Esophagus (tissue), 2 donors: ENCODE data around the gene LYRM2. TPM values are rescaled to one million over a fixed set of nuclear protein-coding genes. Genes with fewer than 3 reads are reported as not detected.

ENCODE experiments used
- H3K27ac ChIP-seq, 2 donors: one replicate each; pipeline ENCODE4 v1.5.1; 2013; ENCODE audit warnings: low read depth in 2 of 2, mild to moderate bottlenecking in 2 of 2, inconsistent platforms in 1 of 2, low read length in 1 of 2, moderate library complexity in 1 of 2
- H3K27me3 ChIP-seq, 2 donors: one replicate each; pipeline ENCODE4 v1.6.1; 2013; ENCODE audit warnings: low read length in 2 of 2, control low read depth in 1 of 2, mild to moderate bottlenecking in 1 of 2; ENCODE audit not compliant: insufficient read depth in 2 of 2, control insufficient read depth in 1 of 2
- H3K36me3 ChIP-seq, 2 donors: one replicate each; pipeline ENCODE4 v1.6.1; 2013; ENCODE audit warnings: low read length in 1 of 2; ENCODE audit not compliant: control insufficient read depth in 2 of 2, insufficient read depth in 2 of 2
- H3K4me1 ChIP-seq, 2 donors: one replicate each; pipeline ENCODE4 v1.6.1; 2013; ENCODE audit warnings: low read length in 1 of 2; ENCODE audit not compliant: control insufficient read depth in 2 of 2, insufficient read depth in 2 of 2
- H3K4me3 ChIP-seq, 2 donors: one replicate each; pipeline ENCODE4 v1.5.1; 2013; ENCODE audit warnings: low read length in 2 of 2, mild to moderate bottlenecking in 2 of 2, low read depth in 1 of 2, moderate library complexity in 1 of 2
- H3K9me3 ChIP-seq, 2 donors: one replicate each; pipeline ENCODE4 v1.6.1; 2013; ENCODE audit warnings: mild to moderate bottlenecking in 2 of 2, low read depth in 1 of 2, low read length in 1 of 2, moderate library complexity in 1 of 2; ENCODE audit not compliant: control insufficient read depth in 2 of 2, insufficient read depth in 1 of 2
- WGBS, 2 donors: extraction: QIAGEN DNeasy Blood & Tissue Kit; methylation state at CpG; one replicate each; pipeline ENCODE4 v1.1.7; 2013; 5-methylcytosine and 5-hydroxymethylcytosine counted together
- polyA plus RNA-seq, 2 donors: library from polyadenylated mRNA; stranded (reverse); fragments of 200-250 nt; gene quantifications; one replicate each; pipeline ENCODE4 v1.2.3, GENCODE V29; 2013
- donor health status: healthy with polysubstance abuse.
- donor health status: Bipolar disorder and iron deficiency.

Gene LYRM2
- polyA plus RNA-seq, 2 donors = 8.7 to 16.2 TPM

DNA sequence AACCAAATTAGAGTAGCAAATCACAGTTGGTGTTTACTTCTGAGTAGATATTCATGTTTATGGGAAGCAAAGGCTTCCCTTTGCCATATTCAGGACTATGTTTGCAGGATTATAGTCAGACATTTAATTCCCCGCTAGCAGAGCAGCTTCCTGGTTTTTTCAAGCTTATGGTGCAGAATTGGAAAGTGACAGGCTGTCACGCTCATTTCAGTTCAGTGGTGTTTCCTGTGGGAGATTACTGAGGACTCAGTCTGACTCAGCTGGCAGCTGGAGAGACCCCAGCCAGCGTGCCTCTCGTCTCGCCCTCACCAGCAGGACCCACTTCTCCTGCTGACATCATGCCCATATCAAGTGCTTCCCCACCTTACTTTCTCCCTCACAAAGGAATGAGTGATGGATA, 85.1 kb downstream of the LYRM2 start:
- no peaks in the 10 kb centered on the region for H3K9me3 ChIP-seq
- H3K4me3 ChIP-seq = no peak overlapping the region
- no peaks in the 10 kb centered on the region for H3K27me3 ChIP-seq
- H3K4me1 ChIP-seq = no peaks in the 10 kb centered on the region
- whole genome bisulfite sequencing, 2 donors = 81 to 82% methylated on average over 5 of the region's 5 CpGs
- H3K27ac ChIP-seq = no peak overlapping the region
- no peaks in the 10 kb centered on the region for H3K36me3 ChIP-seq

DNA sequence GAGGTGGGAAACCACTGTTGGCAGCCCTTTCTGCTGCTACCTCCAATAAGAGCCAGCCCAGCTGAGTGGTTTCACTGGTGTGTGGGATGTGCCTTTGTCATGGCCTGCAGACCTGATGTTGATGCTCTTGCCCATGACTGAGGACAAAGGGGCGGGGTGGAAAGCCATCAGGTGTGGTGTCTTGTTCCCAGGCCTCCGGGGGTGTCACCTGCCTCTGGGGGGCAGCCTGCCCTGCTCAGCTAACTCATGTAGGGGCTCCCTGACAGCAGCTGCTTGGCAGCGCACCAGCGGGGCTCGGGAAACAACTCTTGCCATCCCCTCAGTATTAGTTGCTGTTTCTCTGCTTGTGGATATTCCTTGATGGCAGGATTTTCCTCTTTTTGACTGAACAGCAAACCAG, 91.3 kb downstream of the LYRM2 start:
- H3K36me3 ChIP-seq = no peaks in the 10 kb centered on the region
- H3K27me3 ChIP-seq = no peaks in the 10 kb centered on the region
- no peak overlapping the region for H3K27ac ChIP-seq
- no peaks in the 10 kb centered on the region for H3K9me3 ChIP-seq
- H3K4me3 ChIP-seq = no peak overlapping the region
- WGBS, 2 donors = 84 to 86% methylated on average over 5 of the region's 5 CpGs
- no peaks in the 10 kb centered on the region for H3K4me1 ChIP-seq

DNA sequence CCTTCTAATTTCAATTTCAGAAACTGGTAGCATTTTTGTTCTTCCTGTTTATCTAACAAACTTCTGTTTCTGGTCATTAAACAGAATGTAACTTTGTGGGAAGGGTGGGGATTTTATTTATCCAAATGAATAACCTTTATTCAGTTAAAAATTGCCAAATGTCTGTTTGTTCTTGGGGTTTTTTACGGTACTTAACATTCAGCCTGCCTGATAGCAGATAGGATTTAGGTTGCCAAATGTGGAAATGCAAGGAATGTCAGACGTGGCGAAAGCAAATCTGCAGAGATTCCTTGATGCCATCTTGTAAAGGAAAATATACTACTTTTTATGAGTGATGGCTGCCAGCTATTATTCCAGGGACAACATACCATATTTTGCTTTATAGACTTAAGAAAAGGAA, 95.7 kb downstream of the LYRM2 start:
- WGBS, 2 donors = 62 to 83% methylated on average over 3 of the region's 3 CpGs
- no peaks in the 10 kb centered on the region for H3K4me1 ChIP-seq
- no peak overlapping the region for H3K27ac ChIP-seq
- no peak overlapping the region for H3K4me3 ChIP-seq
- H3K9me3 ChIP-seq = no peaks in the 10 kb centered on the region
- no peaks in the 10 kb centered on the region for H3K27me3 ChIP-seq
- no peaks in the 10 kb centered on the region for H3K36me3 ChIP-seq

DNA sequence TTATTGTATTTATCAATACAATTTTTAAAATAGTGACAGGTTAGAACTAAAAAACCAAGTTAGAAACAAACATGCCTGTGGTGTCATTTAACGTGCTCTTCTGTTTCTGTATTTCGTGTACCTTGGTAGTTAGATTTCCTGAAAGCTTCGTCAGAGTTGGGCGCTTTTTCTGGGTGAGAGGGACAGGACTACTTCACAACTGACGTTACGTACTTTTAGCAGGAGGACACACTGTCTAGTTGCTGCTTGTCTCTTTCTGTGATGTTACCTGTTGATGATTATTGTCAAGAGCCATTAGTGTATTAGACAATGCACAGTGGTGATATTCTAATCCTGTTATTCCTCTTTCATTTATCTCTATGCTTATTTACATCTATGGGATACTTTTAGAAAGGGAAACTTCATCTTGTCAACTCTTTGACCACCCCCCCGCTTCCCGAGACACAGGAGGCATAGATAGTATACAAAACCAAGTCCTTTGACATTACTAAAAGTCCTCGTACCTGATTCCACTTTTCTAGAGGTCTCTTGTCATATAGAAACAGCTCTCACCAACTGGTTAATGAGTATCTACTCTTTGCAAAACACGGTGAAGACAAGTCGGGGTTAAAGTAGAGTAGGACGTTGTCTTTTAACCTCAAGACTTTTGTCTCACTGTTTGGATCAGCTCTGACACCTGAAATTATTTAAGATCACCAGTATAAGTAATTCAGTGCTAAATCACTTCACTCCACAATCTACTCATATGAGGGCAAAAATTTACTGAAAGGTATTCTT, 96.3 kb downstream of the LYRM2 start:
- no peaks in the 10 kb centered on the region for H3K4me1 ChIP-seq
- no peak overlapping the region for H3K4me3 ChIP-seq
- H3K9me3 ChIP-seq = no peaks in the 10 kb centered on the region
- H3K27me3 ChIP-seq = no peaks in the 10 kb centered on the region
- H3K36me3 ChIP-seq = no peaks in the 10 kb centered on the region
- H3K27ac ChIP-seq = no peak overlapping the region
- 87 to 91% methylated on average over 12 of the region's 12 CpGs for WGBS, 2 donors

DNA sequence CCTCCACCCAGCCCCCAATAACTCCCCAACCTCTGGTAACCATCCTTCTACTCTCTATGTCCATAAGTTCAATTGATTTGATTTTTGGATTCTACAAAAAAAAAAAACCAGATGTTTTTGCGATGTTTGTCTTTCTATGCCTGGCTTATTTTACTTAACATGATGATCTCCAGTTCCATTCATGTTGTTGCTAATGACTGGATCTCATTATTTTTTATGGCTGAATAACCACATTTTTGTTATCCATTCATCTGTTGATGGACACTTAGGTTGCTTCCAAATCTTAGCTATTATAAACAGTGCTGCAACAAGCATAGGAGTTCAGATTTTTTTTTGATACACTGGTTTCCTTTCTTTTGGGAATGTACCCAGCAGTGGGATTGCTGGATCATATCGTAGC, 98.8 kb downstream of the LYRM2 start:
- WGBS, 2 donors = 86 to 89% methylated on average over 2 of the region's 2 CpGs
- no peaks in the 10 kb centered on the region for H3K9me3 ChIP-seq

DNA sequence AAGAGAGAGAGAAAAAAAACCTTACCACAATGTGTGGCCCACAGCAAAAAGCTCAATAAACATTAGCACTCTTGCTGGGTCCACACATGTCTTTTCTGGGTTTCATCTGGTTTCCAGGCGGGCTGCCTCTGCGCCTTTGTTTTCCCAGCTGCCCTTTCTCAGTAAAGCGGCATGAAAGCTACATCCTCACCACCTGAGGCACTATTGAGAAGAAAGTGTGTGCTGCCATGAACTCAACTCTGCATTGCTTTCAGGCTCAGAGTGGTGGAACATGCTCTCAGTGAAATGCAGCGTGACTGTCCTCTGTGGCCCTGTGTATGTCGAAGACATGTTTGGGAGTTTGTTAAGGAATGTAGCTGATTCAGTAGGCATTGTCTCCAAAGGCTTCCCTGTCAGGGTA, 102.3 kb downstream of the LYRM2 start:
- Histone ChIP-seq H3K9me3 (no peaks in the 10 kb centered on the region), H3K27ac (no peak overlapping the region), H3K36me3 (no peaks in the 10 kb centered on the region), H3K4me1 (no peaks in the 10 kb centered on the region), H3K27me3 (no peaks in the 10 kb centered on the region), H3K4me3 (no peak overlapping the region)
- 82 to 87% methylated on average over 5 of the region's 5 CpGs for WGBS, 2 donors

More for the DNA sequence above, 98.8 kb downstream of the LYRM2 start:
- H3K27me3 ChIP-seq = no peaks in the 10 kb centered on the region
- no peaks in the 10 kb centered on the region for H3K4me1 ChIP-seq
- no peak overlapping the region for H3K27ac ChIP-seq
- no peak overlapping the region for H3K4me3 ChIP-seq
- no peaks in the 10 kb centered on the region for H3K36me3 ChIP-seq

DNA sequence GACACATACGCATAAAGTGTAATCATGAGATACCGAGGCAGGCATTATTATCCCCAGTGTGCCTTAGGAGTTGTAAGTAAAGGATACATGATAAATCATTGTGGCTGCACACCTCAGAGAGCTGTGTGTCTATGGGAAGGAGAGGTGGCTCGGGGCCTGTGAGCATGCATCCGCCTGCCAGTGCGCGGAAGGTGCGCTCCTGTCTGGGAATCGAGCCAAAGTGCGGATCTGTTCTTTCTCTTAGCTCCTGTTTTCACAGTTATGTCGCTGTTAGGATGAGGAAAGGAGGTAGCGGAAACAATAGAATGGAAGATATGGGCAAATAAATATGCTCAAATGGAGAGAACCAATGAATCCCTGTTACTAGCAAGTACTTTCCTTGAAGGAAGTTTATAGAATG, 107.6 kb downstream of the LYRM2 start:
- Histone ChIP-seq H3K36me3 (no peaks in the 10 kb centered on the region), H3K27ac (no peak overlapping the region), H3K4me1 (no peaks in the 10 kb centered on the region), H3K4me3 (no peak overlapping the region), H3K27me3 (no peaks in the 10 kb centered on the region), H3K9me3 (no peaks in the 10 kb centered on the region)
- 91% methylated on average over 11 of the region's 11 CpGs for WGBS, 2 donors

DNA sequence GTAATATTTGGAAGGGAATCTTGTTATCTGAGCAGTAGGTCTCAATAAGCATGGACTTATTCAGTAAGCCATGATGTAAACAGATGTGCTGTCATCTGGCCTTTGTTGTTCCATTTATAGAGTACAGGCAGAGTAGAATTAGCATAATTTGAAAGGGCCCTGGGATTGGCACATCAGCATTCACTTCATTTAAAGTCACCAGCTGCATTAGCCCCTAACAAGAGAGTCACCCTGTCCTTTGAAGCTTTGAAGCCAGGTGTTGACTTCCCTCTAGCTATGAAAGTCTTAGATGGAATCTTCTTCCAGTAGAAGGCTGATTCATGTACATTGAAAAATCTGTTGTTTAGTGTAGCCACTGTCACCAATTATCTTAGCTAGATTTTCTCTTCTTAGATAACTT, 109.7 kb downstream of the LYRM2 start:
- no peaks in the 10 kb centered on the region for H3K4me1 ChIP-seq
- H3K4me3 ChIP-seq = no peak overlapping the region
- H3K9me3 ChIP-seq = no peaks in the 10 kb centered on the region

DNA sequence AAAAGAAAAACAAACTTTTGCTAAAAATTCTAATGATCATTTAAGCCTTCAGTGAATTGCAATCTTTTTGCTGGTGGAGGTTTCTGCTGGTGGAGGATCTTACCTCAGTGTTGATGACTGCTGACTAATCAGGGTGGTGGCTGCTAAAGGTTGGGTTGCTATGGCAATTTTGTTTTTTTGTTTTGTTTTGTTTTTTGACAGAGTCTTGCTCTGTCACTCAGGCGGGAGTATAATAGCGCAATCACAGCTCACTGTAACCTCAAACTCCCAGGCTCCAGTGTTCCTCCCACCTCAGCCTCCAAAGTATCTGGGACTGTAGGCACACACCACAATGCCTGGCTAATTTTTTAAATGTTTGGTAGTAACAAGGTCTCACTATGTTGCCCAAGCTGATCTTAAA, 110.9 kb downstream of the LYRM2 start:
- 81 to 88% methylated on average over 2 of the region's 2 CpGs for WGBS, 2 donors
- no peak overlapping the region for H3K4me3 ChIP-seq
- no peaks in the 10 kb centered on the region for H3K27me3 ChIP-seq
- peaks cover 0 to 2% of the 10 kb centered on the region in 2 donors for H3K4me1 ChIP-seq
- H3K27ac ChIP-seq = no peak overlapping the region
- no peaks in the 10 kb centered on the region for H3K36me3 ChIP-seq
- H3K9me3 ChIP-seq = no peaks in the 10 kb centered on the region

More for the DNA sequence above, 109.7 kb downstream of the LYRM2 start:
- H3K27me3 ChIP-seq = no peaks in the 10 kb centered on the region
- no peak overlapping the region for H3K27ac ChIP-seq
- no peaks in the 10 kb centered on the region for H3K36me3 ChIP-seq

DNA sequence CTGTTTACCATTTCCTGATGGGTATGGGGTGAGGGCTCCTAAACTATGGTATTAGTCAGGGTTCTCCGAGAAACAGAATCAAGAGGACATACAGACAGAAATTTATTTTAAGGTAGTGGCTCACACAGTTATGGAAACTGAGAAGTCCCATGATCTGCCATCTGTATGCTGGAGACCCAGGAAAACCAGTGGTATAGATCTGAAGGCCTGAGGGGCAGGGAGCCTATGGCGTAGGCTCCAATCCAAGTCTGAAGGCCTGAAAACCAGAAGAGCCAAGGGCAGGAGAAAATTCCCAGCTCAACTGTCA, 112.0 kb downstream of the LYRM2 start:
- Histone ChIP-seq H3K9me3 (no peaks in the 10 kb centered on the region), H3K4me1 (peaks cover 0 to 2% of the 10 kb centered on the region in 2 donors), H3K36me3 (no peaks in the 10 kb centered on the region), H3K27ac (no peak overlapping the region), H3K27me3 (no peaks in the 10 kb centered on the region), H3K4me3 (no peak overlapping the region)
- 97 to 99% methylated on average over 2 of the region's 2 CpGs for WGBS, 2 donors
